GM23248 (cell line): ENCODE data around the gene SMIM38. TPM values are rescaled to one million over a fixed set of nuclear protein-coding genes. Genes with fewer than 3 reads are reported as not detected.

ENCODE experiments used
- DNase-seq: peaks from one replicate; pipeline ENCODE4 v3.0.0-alpha.2; 2015
- H2AFZ ChIP-seq: fragments of 200-600 bp; sonication (generic); 2 replicates; pipeline ENCODE4 v1.6.1; 2016; ENCODE audit warnings: antibody characterized with exemption
- H3F3A ChIP-seq: fragments of 200-600 bp; sonication (generic); 2 replicates; pipeline ENCODE4 v1.6.1; 2016; ENCODE audit warnings: mild to moderate bottlenecking, antibody characterized with exemption, mixed run types; ENCODE audit not compliant: insufficient read depth
- H3K27ac ChIP-seq: fragments of 200-600 bp; sonication (generic); 2 replicates; pipeline ENCODE4 v1.5.1; 2016; ENCODE audit warnings: mild to moderate bottlenecking
- H3K27me3 ChIP-seq: fragments of 200-600 bp; sonication (generic); replicated peaks from 2 replicates; pipeline ENCODE4 v1.6.1; 2016; ENCODE audit warnings: mild to moderate bottlenecking; ENCODE audit not compliant: insufficient read depth
- H3K36me3 ChIP-seq: fragments of 200-600 bp; sonication (generic); 2 replicates; pipeline ENCODE4 v1.6.1; 2016; ENCODE audit warnings: low read depth, mild to moderate bottlenecking
- H3K4me1 ChIP-seq: fragments of 200-600 bp; sonication (generic); 2 replicates; pipeline ENCODE4 v1.6.1; 2016; ENCODE audit warnings: mild to moderate bottlenecking; ENCODE audit not compliant: insufficient read depth
- H3K4me2 ChIP-seq: fragments of 200-600 bp; sonication (generic); one replicate; pipeline ENCODE4 v1.6.1; 2016; ENCODE audit warnings: mild to moderate bottlenecking; ENCODE audit not compliant: unreplicated experiment
- H3K4me3 ChIP-seq: fragments of 200-600 bp; sonication (generic); 2 replicates; pipeline ENCODE4 v1.5.1; 2016; ENCODE audit warnings: mild to moderate bottlenecking
- H3K79me2 ChIP-seq: fragments of 200-600 bp; sonication (generic); 2 replicates; pipeline ENCODE4 v1.6.1; 2016; ENCODE audit warnings: mild to moderate bottlenecking; ENCODE audit not compliant: insufficient read depth
- H3K9ac ChIP-seq: fragments of 200-600 bp; sonication (generic); 2 replicates; pipeline ENCODE4 v1.6.1; 2016; ENCODE audit warnings: mild to moderate bottlenecking
- H3K9me2 ChIP-seq: fragments of 200-600 bp; sonication (generic); 2 replicates; pipeline ENCODE4 v1.6.1; 2016; ENCODE audit warnings: mixed run types, mild to moderate bottlenecking, moderate library complexity; ENCODE audit not compliant: insufficient read depth
- H3K9me3 ChIP-seq: fragments of 200-600 bp; sonication (generic); one replicate; pipeline ENCODE4 v1.6.1; 2017; ENCODE audit warnings: low read depth
- H4K20me1 ChIP-seq: fragments of 200-600 bp; sonication (generic); 2 replicates; pipeline ENCODE4 v1.6.0; 2016; ENCODE audit not compliant: insufficient read depth
- EZH2 ChIP-seq: fragments of 200-600 bp; sonication (generic); IDR thresholded peaks from 2 replicates; pipeline ENCODE4 v1.6.1; 2018; ENCODE audit warnings: antibody characterized with exemption, mild to moderate bottlenecking; ENCODE audit not compliant: insufficient read depth, poor library complexity, severe bottlenecking
- EZH2phosphoT487 ChIP-seq: fragments of 200-600 bp; sonication (generic); IDR thresholded peaks from 2 replicates; pipeline ENCODE4 v1.6.1; 2018; ENCODE audit warnings: antibody characterized with exemption, moderate library complexity, mild to moderate bottlenecking, low read depth; ENCODE audit not compliant: insufficient read depth
- WGBS, 2 experiments: methylation state at CpG; one replicate each; pipeline ENCODE4 v1.1.6; 2015 to 2017; ENCODE audit warnings: low lambda C conversion rate in 2 of 2, low coverage in 1 of 2; ENCODE audit errors: missing lambda C conversion rate in 2 of 2; 5-methylcytosine and 5-hydroxymethylcytosine counted together
- in situ Hi-C: fragments of 300-500 bp; cut with MboI; formaldehyde crosslinking; loops from 2 replicates; pipeline ENCODE4 v1.15.0; 2020
- polyA plus RNA-seq: library from polyadenylated mRNA; unstranded; fragments of >200 nt; fragmentation: Nextera tagmentation; extraction: Ambion mirVana; gene quantifications from 2 replicates; pipeline ENCODE4 v1.2.1, GENCODE V29; 2016
- total RNA-seq: library from RNA; depleted of rRNA; stranded (reverse); fragments of >200 nt; shearing (Covaris generic); gene quantifications from 2 replicates; pipeline ENCODE4 v1.2.3, GENCODE V29; 2014; rRNA removed

SMIM38 gene
- total RNA-seq (not detected in 2 replicates), polyA plus RNA-seq (not detected in 2 replicates)

GRCh38 chr11:69155302-69156234 is at the start of gene SMIM38:
TSS of gene SMIM38 (plus strand) at chr11:69155935. CDS start at chr11:69157847, 1,912 bp downstream.
- Histone ChIP-seq H3K27ac (no peak within 1 kb of the TSS), H3F3A (no peaks in the 10 kb centered on the region), H3K9me2 (no peaks in the 10 kb centered on the region), H3K36me3 (no peaks in the 10 kb centered on the region), H3K4me1 (peaks cover 5% of the 10 kb centered on the region; the same call in 1 of the 2 replicates), H2AFZ (peak within 1 kb of the TSS; percentile 69), H4K20me1 (no peaks in the 10 kb centered on the region), H3K9me3 (no peaks in the 10 kb centered on the region), H3K9ac (peak within 1 kb of the TSS; percentile 49), H3K79me2 (no peaks in the 10 kb centered on the region), H3K4me2 (peak within 1 kb of the TSS; percentile 6), H3K4me3 (no peak within 1 kb of the TSS), H3K27me3 (no peaks in the 10 kb centered on the region)
- no peak for DNase-seq
- no peak for TF ChIP-seq EZH2
- TF ChIP-seq EZH2phosphoT487 = no peak
- WGBS, 2 experiments = 90 to 95% methylated on average over 32 of the region's 32 CpGs
- in situ Hi-C loops = no loop called here

DNA sequence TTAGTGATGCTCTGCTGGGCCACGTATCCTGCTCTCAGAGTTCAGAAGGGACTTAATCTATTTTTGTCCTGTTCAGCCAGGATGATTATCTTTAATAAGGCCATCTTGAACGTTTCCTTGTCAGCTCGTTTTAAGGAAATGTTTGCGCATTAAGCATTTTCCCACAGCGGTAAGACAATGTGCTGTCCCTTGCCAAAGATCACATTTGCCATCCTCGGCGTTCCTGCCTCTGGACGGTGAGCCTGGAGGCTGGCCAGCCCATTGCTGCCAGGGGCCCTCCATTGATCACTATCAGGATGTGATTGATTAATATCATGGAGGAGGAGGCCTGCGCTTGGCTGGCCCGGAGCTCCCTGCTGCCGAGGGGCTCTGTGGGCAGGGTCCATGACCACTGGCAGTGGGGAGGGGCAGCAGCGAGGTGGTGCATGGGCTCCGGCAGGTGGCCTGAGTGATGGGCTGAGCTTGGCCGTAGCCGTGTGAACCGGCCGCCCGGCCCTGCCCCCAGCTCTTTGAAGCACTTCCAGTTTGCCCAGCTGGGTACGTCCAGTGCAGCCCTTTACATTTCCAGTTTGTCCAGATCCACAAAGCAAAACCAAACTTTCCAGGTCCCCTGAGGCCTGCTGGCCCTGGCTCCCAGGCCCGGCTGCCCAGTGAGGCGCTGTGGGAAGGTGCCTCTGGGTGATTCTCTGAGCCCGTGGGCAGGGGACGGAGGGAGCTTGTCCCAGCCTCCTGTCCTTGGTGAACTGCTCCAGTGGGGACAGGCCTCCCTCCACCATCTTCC is 49.5 kb upstream of the SMIM38 start:
- Histone ChIP-seq H3K79me2 (no peaks in the 10 kb centered on the region), H3K9me3 (no peaks in the 10 kb centered on the region), H3K36me3 (no peaks in the 10 kb centered on the region), H4K20me1 (no peaks in the 10 kb centered on the region), H3F3A (no peaks in the 10 kb centered on the region), H3K9ac (no peak overlapping the region), H3K4me1 (no peaks in the 10 kb centered on the region), H3K27me3 (peaks cover 9% of the 10 kb centered on the region; the same call in 1 of the 2 replicates), H3K27ac (no peak overlapping the region), H2AFZ (no peak overlapping the region), H3K4me3 (no peak overlapping the region), H3K4me2 (no peak overlapping the region), H3K9me2 (no peaks in the 10 kb centered on the region)
- WGBS, 2 experiments = 64 to 65% methylated on average over 20 to 23 of the region's 23 CpGs
- in situ Hi-C loops = loop anchor here (5.0 kb wide), 1 partner anchor 551 kb away; no protein-coding TSS in a partner anchor
- DNase-seq = no peak
- no peak for TF ChIP-seq EZH2
- TF ChIP-seq EZH2phosphoT487 = no peak

DNA sequence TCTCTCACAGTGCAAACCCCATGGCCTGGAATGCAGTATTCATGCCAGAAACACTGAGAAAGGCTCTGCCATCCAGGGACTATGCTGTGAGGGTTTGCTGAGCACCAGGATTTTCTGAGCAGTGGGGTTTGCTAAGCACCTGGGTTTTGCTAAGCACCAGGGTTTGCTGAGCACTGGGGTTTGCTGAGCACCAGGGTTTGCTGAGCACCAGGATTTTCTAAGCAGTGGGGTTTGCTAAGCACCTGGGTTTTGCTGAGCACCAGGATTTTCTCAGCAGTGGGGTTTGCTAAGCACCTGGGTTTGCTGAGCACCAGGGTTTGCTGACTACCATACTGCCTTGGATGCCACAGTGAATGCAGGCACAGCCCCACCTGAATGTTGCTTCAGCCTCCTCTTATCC is 48.3 kb upstream of the SMIM38 start:
- no peak for DNase-seq
- Histone ChIP-seq H3K9me3 (no peaks in the 10 kb centered on the region), H3K4me2 (no peak overlapping the region), H3K9me2 (no peaks in the 10 kb centered on the region), H3K4me3 (no peak overlapping the region), H3K27me3 (peaks cover 14% of the 10 kb centered on the region; the same call in 1 of the 2 replicates), H3K79me2 (no peaks in the 10 kb centered on the region), H3F3A (no peaks in the 10 kb centered on the region), H3K4me1 (no peaks in the 10 kb centered on the region), H3K9ac (no peak overlapping the region), H3K36me3 (no peaks in the 10 kb centered on the region), H3K27ac (no peak overlapping the region), H2AFZ (no peak overlapping the region), H4K20me1 (no peaks in the 10 kb centered on the region)
- TF ChIP-seq EZH2phosphoT487 (no peak), EZH2 (no peak)
- in situ Hi-C loops = loop anchor here (5.0 kb wide), 1 partner anchor 550 kb away; no protein-coding TSS in a partner anchor

DNA sequence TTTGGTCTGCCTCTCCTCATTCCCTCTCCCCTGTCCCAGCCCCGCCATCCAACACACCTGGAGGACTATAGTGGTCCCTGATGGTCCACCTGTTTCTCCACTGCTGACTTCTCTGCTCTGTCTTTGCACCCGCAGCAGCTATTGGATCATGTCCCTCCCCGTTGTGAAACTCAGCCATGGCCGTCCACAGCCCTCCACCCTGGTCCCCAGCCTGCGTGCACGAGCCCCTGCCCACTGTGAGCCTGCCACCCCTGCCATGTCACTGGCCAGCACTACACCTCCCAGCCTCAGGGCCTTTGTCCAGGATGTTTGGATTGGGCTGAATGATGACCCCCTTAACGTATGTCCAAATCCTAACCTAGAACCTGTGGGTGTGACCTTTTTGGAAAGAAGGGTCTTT is 47.7 kb upstream of the SMIM38 start:
- Histone ChIP-seq H3K9ac (no peak overlapping the region), H3K9me2 (no peaks in the 10 kb centered on the region), H3K27me3 (peaks cover 20% of the 10 kb centered on the region; the same call in 1 of the 2 replicates), H3K4me3 (no peak overlapping the region), H3F3A (no peaks in the 10 kb centered on the region), H3K79me2 (no peaks in the 10 kb centered on the region), H3K9me3 (no peaks in the 10 kb centered on the region), H2AFZ (no peak overlapping the region), H3K4me2 (no peak overlapping the region), H3K36me3 (no peaks in the 10 kb centered on the region), H3K27ac (no peak overlapping the region), H3K4me1 (no peaks in the 10 kb centered on the region), H4K20me1 (no peaks in the 10 kb centered on the region)
- TF ChIP-seq EZH2phosphoT487 (no peak), EZH2 (no peak)
- DNase-seq = no peak
- in situ Hi-C loops = loop anchor here (5.0 kb wide), 1 partner anchor 549 kb away; no protein-coding TSS in a partner anchor
- 76% methylated on average over 7 of the region's 7 CpGs for WGBS, 2 experiments
